ENCODE results near the gene ALK.

DNA sequence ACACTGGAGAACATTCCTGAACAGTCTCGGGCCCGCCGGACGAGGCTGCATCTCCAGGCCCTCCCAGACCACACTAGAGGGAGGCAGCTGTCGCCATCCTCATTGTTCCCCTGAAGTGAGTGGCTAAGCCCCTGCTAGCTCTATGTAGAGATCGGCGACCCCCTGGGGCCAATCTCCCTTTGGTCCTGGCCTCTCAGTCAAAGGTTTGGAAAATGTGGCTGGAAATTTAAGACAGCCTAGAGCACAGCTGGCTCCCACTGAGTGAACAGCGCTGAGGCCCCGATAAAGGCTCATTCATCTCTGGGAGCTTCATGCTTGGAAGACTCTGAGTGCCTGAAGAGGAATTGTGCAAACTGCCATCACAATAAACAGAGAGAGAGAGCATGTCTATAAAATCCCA is 445.9 kb downstream of the ALK start:
- no peak for TF ChIP-seq GATA1 (IDR thresholded peaks at IDR 0.05; ENCODE audit: low read depth, low read length)
- no peak for TF ChIP-seq POLR2A (IDR thresholded peaks at IDR 0.05; ENCODE audit: low read length)
